Endometrial microvascular endothelial cells (primary cell): ENCODE data around the gene DONSON. TPM values are rescaled to one million over a fixed set of nuclear protein-coding genes. Genes with fewer than 3 reads are reported as not detected.

ENCODE experiments used
- in situ Hi-C: cut with HindIII; loops from 2 replicates; pipeline ENCODE4 v1.10.0; 2017; ENCODE audit warnings: low sequenced_read_pairs, low pct_unique_long_range_greater_than_20kb; ENCODE audit errors: inconsistent ontology term
- total RNA-seq: library from RNA; depleted of rRNA; stranded (reverse); fragments of >200 nt; gene quantifications from one replicate; pipeline ENCODE4 v1.2.3, GENCODE V29; 2015; ENCODE audit errors: inconsistent ontology term

DONSON gene
- total RNA-seq, 1 donor from 2014 or later, result 49.7 TPM

- in situ Hi-C loops, result no loop called here
Measured at GRCh38 chr21:33567914-33568313, 20.6 kb downstream of the DONSON start.

- in situ Hi-C loops, result no loop called here
Measured at GRCh38 chr21:33566514-33566913, 22.0 kb downstream of the DONSON start.

- in situ Hi-C loops, result no loop called here
Measured at GRCh38 chr21:33562389-33562788, 26.1 kb downstream of the DONSON start.

- in situ Hi-C loops, result no loop called here
Measured at GRCh38 chr21:33561373-33561772, 27.1 kb downstream of the DONSON start.

GRCh38 chr21:33560965-33561364 lies 27.5 kb downstream of the DONSON start:
- in situ Hi-C loops, result no loop called here

GRCh38 chr21:33559813-33560212 lies 28.7 kb downstream of the DONSON start:
- in situ Hi-C loops, result no loop called here

GRCh38 chr21:33558777-33559421 lies 29.6 kb downstream of the DONSON start:
- in situ Hi-C loops, result no loop called here

- in situ Hi-C loops, result no loop called here
Measured at GRCh38 chr21:33557447-33557846, 31.0 kb downstream of the DONSON start.

GRCh38 chr21:33554982-33555344 lies 33.5 kb downstream of the DONSON start:
- in situ Hi-C loops, result no loop called here

- in situ Hi-C loops, result no loop called here
Measured at GRCh38 chr21:33554236-33554981, 34.1 kb downstream of the DONSON start.

GRCh38 chr21:33552999-33553598 lies 35.4 kb downstream of the DONSON start:
- in situ Hi-C loops, result no loop called here

- in situ Hi-C loops, result no loop called here
Measured at GRCh38 chr21:33552093-33552998, 36.1 kb downstream of the DONSON start.

GRCh38 chr21:33551664-33552063 lies 36.8 kb downstream of the DONSON start:
- in situ Hi-C loops, result no loop called here

GRCh38 chr21:33550772-33551660 lies 37.5 kb downstream of the DONSON start:
- in situ Hi-C loops, result no loop called here

- in situ Hi-C loops, result no loop called here
Measured at GRCh38 chr21:33549848-33550771, 38.4 kb downstream of the DONSON start.

GRCh38 chr21:33546086-33546485 lies 42.4 kb downstream of the DONSON start:
- in situ Hi-C loops, result no loop called here

- in situ Hi-C loops, result no loop called here
Measured at GRCh38 chr21:33544451-33545195, 43.9 kb downstream of the DONSON start.
